GM18861 (cell line): ENCODE results near the gene TBCD.
"Not testable (repeated sequence)": the region's sequence is repeated elsewhere in the genome, so short reads cannot be mapped to it uniquely, and the experiment has no call there.

Experiments
- ATAC-seq: cut with Tn5 transposase; IDR thresholded peaks from one replicate; pipeline ENCODE4 v1.9.1; 2021; ENCODE audit not compliant: unreplicated experiment

The TBCD gene

DNA sequence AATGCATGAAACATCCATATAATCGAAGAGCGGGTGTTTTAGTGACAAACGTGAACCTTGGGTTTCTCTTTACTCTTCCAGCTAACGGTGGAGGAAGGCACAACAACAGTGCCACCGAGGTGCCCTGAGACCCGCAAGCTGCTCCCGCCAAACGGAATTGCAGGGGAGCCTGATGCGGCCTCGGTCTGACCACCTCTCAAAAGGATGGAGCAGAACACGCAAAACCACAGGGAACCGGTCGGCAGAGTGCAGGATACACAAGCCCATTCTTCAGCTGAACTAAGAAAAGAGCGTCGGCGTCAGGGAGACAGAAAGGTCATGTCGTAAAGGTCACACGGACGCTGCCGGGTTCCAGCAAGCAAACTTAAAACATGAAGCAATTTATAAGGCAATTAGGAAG, 197.5 kb downstream of the TBCD start:
- no peak for ATAC-seq

- no peak for ATAC-seq
Observed at GRCh38 chr17:82949984-82950383, 198.1 kb downstream of the TBCD start.

DNA sequence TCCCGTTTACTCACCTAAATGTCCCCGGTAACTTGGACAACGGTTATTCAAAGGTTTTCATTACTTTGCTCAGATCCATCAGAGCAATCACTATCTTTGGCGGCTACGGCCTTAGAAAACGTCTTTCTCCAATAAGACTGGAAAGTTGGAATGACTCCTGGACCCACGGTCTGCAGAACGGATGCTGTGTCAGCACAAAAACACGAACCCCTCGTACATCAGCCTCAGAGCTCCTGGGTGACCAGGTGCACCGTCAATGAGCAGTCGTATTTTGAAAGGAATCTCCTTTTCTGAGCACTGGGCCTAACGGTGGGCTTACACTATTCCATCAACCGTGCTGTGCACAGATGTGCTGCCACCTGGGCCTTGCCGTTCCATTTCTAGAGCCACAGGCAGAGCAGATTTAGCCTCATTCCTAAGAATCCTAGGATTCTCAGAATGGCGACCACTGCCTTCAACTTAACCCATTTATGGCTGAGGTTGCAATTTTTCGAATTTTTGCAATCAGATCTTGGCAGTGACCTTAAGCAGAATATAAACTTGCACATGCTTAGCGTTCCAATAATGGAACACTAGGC, 198.7 kb downstream of the TBCD start:
- ATAC-seq, result no peak

GRCh38 chr17:82952019-82952418, 200.2 kb downstream of the TBCD start:
- ATAC-seq, result no peak

GRCh38 chr17:82955106-82955505, 203.2 kb downstream of the TBCD start:
- not testable (repeated sequence) for ATAC-seq

DNA sequence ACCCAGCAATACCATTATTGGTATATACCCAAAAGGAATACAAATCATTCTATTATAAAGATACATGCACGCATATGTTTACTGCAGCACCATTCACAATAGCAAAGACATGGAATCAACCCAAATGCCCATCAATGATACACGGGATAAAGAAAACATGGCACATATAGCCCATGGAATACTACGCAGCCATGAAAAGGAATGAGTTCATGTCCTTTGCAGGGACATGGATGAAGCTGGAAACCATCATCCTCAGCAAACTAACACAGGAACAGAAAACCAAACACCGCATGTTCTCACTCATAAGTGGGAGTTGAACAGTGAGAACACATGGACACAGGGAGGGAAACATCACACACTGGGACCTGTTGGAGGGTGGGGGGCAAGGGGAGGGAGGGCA, 203.8 kb downstream of the TBCD start:
- not testable (repeated sequence) for ATAC-seq

DNA sequence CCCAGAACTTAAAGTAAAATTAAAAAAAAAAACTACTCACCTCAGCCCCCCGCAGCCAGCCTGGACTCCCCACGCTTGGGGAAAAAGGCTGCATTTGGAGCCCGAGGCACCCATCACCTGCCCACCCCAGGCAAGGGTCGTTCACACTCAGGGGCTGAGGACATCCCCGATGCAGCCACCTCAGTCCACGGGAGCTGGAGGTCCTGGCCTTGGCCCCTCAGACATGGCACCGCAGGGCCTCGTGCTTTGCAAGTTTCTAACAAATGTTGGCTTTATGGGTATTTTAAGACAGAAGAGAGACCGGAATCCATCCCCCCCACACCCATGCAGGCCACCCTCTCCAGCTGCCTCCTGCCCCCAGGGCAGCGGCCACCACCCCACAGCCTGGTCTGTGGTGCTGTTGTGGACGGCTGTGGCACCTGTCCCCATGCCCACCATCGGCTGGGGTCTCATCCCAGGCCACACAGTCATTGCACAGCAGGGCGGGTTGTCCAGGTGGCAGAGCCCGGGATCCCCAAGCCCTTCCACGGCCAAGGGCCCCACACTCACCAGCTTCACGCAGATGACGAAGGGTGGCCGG, 204.4 kb downstream of the TBCD start:
- ATAC-seq, result no peak

DNA sequence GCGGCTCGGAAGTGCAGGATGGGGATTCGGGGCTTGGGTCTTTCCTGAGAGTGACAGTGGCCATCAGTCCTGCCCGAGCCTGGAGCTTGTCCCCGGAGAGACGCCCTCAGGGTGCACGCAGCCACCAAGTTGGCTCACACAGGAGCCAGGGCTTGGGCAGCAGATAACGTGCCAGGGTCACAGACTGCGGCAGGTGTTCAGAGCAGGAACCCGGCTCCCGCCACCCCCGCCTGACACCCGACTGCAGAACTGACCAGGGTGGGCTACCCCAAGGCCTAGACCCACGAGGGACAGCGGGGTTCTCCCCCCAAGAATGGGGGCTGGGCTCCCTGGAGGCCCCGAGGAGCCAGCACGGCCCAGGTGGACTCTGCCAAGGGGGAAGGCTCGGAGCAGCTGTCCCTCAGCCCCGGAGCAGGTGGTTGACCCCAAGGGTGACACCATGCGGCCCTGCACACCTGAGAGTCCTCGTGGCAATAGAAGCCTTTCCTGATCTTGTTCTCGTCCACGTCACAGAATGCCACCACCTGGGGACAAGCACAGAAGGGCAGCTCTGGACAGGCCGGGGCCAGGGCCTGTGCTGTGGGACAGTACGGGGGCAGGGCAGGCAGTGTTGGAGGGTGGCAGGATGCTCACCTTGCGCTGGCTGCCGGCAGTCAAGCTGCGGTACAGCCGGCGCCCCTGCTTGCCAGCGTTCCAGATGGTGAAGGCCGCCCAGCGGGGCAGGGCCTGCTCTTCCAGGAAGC, 205.0 kb downstream of the TBCD start:
- no peak for ATAC-seq

DNA sequence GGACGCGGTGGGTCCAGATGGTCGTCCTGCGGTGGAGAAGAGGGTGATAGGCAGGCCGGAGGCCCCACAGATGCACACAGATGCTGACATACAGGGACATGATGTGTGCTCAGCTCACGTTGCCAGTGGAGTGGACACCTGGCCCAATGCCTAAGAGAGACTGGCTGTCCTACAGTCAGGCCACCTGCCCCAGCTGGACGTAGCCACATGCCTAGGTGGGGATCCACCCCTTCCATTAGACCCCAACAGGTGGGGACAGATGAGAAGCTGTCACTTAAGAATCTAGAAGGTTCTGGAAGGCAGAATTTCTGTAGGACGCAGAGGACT, 205.6 kb downstream of the TBCD start:
- no peak for ATAC-seq

DNA sequence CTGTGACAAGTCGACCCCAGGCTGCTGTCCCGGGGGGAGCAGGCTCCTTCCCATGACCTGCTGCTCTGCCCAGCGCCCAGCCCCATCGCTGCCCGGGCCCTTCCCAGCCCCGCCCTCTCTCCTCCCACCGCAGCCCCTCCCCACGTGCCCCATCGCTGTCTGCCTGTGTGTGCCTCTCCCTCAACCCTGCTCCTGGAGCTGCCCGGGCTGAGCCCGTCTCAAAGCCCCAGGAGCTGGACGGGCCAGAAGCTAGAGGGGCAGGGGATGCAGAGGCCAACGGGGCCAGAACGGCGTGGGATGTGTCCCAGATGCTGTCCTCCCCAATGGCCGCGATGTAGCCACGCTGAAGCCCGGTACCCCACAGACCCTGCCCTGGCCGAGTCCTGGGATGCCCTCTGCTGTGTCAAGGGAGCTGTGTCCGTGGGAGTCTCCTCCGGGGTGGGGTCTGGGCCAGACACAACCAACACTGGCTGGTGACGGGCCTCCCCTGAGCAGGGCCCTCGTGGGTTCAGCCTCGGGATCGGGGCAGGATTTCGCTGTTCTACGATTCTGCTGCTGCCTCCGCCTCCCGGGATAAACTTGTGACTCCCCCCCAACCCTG, 206.2 kb downstream of the TBCD start:
- no peak for ATAC-seq

DNA sequence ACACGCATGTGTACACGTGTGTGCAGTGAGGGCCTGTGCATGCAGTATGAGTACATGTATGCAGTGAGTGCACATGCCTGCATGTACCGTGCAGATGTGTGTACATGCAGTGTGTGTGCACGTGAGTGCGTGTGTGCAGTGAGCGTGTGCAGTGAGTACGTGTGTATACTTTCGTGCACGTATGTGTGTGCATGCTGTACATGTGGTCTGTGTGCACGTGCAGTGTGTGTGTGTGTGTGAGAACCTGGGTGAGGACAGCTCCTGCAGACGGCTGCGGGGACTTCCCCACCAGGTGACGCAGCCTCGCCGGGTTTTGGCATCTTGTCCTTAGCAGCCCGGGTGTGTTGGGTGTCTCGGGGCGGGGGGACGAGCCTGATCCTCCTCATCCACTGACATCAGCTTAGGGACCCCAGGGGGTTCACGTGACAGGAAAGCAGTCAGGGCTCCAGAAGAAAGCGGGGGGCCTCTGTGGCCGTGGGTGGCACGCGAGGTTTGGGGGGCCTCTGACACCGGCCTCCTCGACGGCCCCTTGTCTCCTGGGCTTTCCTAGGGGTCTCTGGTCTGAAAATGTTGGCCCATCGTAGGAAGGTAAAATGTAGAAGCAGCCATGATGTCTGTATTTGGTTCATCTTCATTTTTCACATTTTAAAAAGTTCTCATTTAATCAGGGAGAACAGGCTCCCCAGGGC, 207.5 kb downstream of the TBCD start:
- no peak for ATAC-seq

- ATAC-seq, result no peak
Observed at GRCh38 chr17:82959990-82960418, 208.1 kb downstream of the TBCD start.

DNA sequence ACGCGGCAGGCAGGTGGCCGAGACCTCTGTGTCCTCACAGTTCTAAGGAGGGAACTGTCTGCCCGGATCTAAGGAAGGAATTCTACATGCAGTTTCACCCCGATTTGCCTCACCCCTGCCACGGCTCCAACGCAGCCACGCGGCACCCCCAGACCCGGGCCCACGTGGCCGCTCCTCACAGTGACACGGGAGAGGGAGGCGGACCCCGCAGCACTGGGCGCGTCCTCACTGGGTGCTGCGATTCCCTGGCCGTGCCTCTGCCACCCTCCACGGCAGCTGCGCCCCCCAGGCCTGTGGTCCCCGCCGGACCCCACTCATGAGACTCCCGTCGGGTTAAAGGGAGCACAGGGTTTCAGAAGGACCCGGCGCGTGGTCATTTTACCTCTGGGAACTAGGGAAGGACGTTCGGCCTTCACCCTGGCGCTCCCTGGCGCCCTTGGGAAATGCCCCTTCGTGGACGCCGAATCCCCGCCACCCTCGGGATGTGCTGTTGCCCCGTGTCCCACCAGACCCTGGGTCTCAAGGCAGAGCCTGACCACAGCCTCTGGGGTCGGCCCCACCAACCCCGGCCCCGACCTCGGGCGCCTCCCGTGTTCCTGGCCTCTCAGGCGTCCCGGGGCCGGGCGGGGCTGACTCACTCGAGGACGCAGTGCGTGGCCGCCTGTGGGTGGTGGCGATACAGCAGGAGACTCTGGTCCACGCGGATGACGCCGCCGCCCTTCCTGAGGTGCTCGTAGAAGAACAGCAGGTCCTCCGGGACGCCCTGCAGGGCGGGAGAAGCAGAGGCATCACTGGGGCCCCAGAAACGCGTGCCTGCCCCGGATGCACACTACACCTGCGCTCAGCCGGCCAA, 208.8 kb downstream of the TBCD start:
- ATAC-seq, result no peak

DNA sequence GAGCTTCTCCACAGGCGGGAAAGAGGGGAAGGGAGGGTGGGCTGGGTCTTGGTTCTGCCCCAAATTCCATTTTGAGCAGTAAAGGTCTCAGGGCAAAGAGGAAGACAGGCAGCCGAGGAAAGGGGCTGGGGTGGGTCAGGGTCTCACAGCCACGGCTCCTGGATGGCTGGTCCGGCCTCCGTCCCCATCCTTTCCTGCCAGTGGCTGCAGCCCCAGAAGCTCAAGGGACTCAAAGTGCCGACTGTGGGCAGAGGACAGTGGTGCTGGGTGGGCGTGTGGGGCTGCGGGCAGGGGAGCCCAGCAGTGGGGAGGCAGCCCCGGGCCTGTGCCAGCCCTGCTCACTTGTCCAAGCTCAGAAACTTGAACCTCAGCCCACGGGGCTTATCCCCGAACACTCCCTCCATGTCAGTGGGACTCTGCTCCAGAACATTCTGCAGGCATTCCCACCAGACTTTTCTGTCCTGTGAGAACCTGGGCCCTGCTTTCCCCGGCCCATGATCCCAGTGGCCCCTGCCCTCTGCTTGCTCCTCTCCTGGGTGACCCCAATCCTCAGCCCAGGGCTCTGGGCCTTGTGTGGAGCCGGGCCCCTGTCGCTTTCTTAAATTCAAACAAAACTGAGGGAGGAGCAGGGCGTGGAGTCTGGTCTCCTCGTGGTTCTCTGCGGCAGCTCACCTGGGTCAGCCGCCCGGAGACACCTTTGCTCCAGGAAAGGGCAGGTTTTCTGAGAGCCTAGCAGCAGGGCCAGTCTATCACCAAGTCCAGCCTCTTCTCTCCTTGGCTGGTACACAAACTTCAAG, 209.7 kb downstream of the TBCD start:
- no peak for ATAC-seq

GRCh38 chr17:82962163-82962720, 210.4 kb downstream of the TBCD start:
- ATAC-seq, result no peak

DNA sequence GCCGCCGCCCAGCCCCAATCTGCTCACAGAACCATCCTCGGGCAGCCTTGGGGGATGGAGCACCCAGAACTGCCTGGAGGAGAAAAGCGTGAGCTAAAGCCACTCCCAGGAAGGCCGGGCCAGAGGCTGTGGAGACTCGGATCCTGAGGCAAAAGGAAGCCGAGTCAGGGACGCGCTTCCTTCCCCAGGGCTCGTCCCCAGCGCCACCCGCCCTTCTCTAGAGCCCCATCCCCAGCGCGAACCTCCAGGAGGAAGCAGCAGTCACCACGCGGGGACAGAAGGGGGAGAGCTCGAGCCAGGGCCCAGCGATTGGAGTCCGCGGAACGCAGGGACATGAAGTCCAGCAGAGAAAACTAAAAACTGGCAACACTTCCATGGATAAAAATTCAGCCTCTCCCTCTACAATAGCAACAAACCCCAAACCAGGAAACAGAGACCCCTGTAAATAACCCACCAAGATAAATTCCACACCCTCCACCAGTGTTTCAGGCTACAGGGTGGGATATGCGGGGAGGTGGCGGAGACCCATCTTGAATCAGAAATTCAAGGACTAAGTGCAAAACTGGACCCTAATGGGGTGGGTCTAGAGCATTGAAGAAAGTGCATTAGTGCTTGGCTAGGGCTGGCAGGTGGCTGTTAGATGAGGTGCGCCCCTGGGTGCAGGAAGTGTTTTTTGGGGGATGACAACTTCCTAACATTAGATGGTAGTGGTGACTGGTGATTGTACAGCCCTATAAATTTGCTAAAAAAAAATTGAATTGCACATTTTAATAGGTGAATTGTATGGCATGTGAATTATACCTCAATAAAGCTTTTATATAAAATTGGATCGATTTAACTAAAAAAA, 211.5 kb downstream of the TBCD start:
- no peak for ATAC-seq

- not testable (repeated sequence) for ATAC-seq
Observed at GRCh38 chr17:82964451-82964850, 212.6 kb downstream of the TBCD start.

DNA sequence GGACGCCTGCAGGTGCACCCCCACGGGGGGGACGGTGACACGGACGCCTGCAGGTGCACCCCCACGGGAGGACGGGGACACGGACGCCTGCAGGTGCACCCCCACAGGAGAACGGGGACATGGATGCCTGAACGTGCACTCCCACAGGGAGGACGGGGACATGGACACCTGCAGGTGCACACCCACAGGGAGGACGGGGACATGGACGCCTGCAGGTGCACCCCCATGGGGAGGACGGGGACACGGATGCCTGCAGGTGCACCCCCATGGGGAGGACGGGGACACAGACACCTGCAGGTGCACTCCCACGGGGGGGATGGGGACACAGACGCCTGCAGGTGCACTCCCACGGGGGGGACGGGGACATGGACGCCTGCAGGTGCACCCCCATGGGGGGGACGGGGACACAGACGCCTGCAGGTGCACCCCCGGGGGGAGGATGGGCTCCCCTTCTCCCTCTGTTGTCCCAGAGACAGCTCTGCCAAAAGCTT, 213.0 kb downstream of the TBCD start:
- no peak for ATAC-seq

GRCh38 chr17:82965371-82965770, 213.5 kb downstream of the TBCD start:
- ATAC-seq, result no peak
